ENCODE results near the gene ELOVL7.
"Not testable (repeated sequence)": the region's sequence is repeated elsewhere in the genome, so short reads cannot be mapped to it uniquely, and the experiment has no call there.

DNA sequence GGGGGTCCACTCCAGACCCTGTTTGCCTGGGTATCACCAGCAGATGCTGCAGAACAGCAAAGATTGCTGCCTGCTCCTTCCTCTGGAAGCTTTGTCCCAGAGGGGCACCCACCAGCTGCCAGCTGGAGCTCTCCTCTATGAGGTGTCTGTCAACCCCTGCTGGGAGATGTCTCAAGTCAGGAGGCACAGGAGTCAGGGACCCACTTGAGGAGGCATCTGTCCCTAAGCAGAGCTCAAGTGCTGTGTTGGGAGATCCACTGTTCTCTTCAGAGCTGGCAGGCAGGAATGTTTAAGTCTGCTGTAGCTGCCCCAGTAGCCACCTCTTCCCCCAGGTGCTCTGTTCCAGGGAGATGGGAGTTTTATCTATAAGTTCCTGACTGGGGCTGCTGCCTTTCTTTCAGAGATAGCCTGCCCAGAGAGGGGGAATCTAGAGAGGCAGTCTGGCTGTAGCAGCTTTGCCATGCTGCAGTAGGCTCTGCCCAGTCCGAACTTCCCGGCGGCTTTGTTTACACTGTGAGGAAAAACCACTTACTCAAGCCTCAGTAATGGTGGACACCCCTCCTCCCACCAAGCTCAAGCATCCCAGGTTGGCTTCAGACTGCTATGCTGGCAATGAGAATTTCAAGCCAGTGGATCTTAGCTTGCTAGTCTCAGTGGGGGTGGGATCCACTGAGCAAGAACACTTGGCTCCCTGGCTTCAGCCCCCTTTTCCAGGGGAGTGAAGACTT is 128.7 kb downstream of the ELOVL7 start:
- TF ChIP-seq, protein P1, sequence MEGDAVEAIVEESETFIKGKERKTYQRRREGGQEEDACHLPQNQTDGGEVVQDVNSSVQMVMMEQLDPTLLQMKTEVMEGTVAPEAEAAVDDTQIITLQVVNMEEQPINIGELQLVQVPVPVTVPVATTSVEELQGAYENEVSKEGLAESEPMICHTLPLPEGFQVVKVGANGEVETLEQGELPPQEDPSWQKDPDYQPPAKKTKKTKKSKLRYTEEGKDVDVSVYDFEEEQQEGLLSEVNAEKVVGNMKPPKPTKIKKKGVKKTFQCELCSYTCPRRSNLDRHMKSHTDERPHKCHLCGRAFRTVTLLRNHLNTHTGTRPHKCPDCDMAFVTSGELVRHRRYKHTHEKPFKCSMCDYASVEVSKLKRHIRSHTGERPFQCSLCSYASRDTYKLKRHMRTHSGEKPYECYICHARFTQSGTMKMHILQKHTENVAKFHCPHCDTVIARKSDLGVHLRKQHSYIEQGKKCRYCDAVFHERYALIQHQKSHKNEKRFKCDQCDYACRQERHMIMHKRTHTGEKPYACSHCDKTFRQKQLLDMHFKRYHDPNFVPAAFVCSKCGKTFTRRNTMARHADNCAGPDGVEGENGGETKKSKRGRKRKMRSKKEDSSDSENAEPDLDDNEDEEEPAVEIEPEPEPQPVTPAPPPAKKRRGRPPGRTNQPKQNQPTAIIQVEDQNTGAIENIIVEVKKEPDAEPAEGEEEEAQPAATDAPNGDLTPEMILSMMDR (IDR thresholded peaks at IDR 0.05 in 2 of 3, conservative IDR thresholded peaks at IDR 0.05 in 1 of 3; ENCODE audit: control insufficient read depth in 2 of 3, extremely low read depth in 1 of 3, insufficient read depth in 1 of 3, low read depth in 3 of 3, low read length in 3 of 3): not testable (repeated sequence)
- TF ChIP-seq YY1 (IDR thresholded peaks at IDR 0.05; ENCODE audit: low read depth, low read length); CEBPB (IDR thresholded peaks at IDR 0.05; ENCODE audit: borderline replicate concordance in 1 of 2, low read depth in 2 of 2, low read length in 2 of 2): not testable (repeated sequence)
- TF ChIP-seq, protein P2, sequence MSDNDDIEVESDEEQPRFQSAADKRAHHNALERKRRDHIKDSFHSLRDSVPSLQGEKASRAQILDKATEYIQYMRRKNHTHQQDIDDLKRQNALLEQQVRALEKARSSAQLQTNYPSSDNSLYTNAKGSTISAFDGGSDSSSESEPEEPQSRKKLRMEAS (IDR thresholded peaks at IDR 0.05; ENCODE audit: low read depth, low read length): not testable (repeated sequence)
